HL-60 (cell line): Measurements from ENCODE around the gene FAM50B.

Source experiments
- DNase-seq, 2 experiments: peaks; one replicate each; pipeline ENCODE4 v3.0.0-alpha.2; 2010 to 2020; ENCODE audit warnings: low read depth in 1 of 2, low spot score in 1 of 2
- H3K27ac ChIP-seq: fragments of 250-450 bp; sonication (Bioruptor Pico); replicated peaks from 2 replicates; pipeline ENCODE4 v1.5.1; 2020; ENCODE audit warnings: mild to moderate bottlenecking, moderate library complexity
- H3K27me3 ChIP-seq: fragments of 250-450 bp; sonication (Bioruptor Pico); 2 replicates; pipeline ENCODE4 v1.5.1; 2021; ENCODE audit warnings: mild to moderate bottlenecking, moderate library complexity; ENCODE audit not compliant: insufficient read depth, poor library complexity, severe bottlenecking
- H3K4me3 ChIP-seq: replicated peaks from 2 replicates; pipeline ENCODE4 v1.5.1; 2011; ENCODE audit warnings: mild to moderate bottlenecking, control low read depth, low read length; ENCODE audit not compliant: insufficient read depth
- GABPA ChIP-seq: IDR thresholded peaks from 2 replicates; pipeline ENCODE4 v1.6.1; 2012; ENCODE audit warnings: low read depth
- POLR2AphosphoS5 ChIP-seq: IDR thresholded peaks from 2 replicates; pipeline ENCODE4 v1.6.1; 2012; ENCODE audit warnings: low read depth
- SPI1 ChIP-seq: IDR thresholded peaks from 2 replicates; pipeline ENCODE4 v1.6.1; 2012; ENCODE audit warnings: low read depth, mild to moderate bottlenecking, borderline replicate concordance
- TF ChIP-seq, protein P1 (sequence below): IDR thresholded peaks from 2 replicates; pipeline ENCODE4 v1.6.1; 2012; ENCODE audit warnings: low read depth; ENCODE audit not compliant: insufficient replicate concordance
- TF ChIP-seq, protein P2 (sequence below): IDR thresholded peaks from one replicate; pipeline ENCODE4 v1.5.1; 2011; ENCODE audit warnings: low read length, control low read depth, inconsistent platforms; ENCODE audit not compliant: insufficient read depth

The FAM50B gene

DNA sequence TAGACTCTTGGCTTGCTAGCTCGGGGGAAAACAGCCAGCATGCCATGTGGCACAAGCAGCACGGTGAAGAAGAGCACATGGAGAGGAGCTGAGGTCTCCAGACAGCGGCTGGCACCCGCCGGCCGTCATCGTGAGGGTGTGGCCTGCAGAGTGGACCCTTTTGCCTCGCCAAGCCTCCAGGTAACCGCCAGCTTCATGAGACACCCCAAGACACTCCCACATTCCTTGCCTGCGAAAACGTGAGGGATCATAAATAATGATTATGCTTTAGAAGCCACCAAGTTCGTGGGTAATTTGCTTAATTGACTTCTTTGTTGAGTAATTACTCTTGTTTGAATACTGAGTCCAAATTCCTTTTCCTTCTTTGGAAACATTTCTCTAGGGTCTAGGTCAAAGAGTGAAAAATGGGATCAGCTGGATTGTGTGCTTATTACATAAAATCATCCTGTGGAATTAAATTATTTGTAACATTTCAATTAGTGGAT, 23.2 kb downstream of the FAM50B start:
- no peak for TF ChIP-seq GABPA
- TF ChIP-seq, protein P1, sequence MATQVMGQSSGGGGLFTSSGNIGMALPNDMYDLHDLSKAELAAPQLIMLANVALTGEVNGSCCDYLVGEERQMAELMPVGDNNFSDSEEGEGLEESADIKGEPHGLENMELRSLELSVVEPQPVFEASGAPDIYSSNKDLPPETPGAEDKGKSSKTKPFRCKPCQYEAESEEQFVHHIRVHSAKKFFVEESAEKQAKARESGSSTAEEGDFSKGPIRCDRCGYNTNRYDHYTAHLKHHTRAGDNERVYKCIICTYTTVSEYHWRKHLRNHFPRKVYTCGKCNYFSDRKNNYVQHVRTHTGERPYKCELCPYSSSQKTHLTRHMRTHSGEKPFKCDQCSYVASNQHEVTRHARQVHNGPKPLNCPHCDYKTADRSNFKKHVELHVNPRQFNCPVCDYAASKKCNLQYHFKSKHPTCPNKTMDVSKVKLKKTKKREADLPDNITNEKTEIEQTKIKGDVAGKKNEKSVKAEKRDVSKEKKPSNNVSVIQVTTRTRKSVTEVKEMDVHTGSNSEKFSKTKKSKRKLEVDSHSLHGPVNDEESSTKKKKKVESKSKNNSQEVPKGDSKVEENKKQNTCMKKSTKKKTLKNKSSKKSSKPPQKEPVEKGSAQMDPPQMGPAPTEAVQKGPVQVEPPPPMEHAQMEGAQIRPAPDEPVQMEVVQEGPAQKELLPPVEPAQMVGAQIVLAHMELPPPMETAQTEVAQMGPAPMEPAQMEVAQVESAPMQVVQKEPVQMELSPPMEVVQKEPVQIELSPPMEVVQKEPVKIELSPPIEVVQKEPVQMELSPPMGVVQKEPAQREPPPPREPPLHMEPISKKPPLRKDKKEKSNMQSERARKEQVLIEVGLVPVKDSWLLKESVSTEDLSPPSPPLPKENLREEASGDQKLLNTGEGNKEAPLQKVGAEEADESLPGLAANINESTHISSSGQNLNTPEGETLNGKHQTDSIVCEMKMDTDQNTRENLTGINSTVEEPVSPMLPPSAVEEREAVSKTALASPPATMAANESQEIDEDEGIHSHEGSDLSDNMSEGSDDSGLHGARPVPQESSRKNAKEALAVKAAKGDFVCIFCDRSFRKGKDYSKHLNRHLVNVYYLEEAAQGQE: no peak
- no peak for TF ChIP-seq SPI1
- DNase-seq: no peak
- H3K27ac ChIP-seq: no peak overlapping the region

DNA sequence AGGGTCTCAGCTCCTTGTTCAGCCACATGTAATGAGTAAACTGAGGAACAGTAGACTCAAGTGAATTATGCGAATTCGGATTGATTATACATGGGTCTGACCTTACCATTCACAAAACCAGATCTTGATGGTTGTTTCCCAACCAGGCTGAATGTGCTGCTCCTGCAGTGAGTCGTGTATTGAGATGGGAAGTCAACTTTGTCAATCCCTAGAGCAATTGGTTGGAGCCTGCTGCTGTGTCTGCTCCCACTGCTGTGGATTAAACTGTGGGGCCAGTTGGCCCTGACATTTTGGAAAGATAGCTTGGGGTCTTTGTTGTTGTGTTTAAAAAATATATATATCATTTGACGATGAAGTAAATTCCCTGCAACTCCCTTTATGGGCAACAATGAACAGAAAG, 23.9 kb downstream of the FAM50B start:
- peaks cover 2% of the 10 kb centered on the region for H3K27me3 ChIP-seq
- H3K27ac ChIP-seq: no peak overlapping the region
- TF ChIP-seq GABPA (no peak), SPI1 (no peak), POLR2AphosphoS5 (no peak)
- TF ChIP-seq, protein P1: no peak
- TF ChIP-seq, protein P2, sequence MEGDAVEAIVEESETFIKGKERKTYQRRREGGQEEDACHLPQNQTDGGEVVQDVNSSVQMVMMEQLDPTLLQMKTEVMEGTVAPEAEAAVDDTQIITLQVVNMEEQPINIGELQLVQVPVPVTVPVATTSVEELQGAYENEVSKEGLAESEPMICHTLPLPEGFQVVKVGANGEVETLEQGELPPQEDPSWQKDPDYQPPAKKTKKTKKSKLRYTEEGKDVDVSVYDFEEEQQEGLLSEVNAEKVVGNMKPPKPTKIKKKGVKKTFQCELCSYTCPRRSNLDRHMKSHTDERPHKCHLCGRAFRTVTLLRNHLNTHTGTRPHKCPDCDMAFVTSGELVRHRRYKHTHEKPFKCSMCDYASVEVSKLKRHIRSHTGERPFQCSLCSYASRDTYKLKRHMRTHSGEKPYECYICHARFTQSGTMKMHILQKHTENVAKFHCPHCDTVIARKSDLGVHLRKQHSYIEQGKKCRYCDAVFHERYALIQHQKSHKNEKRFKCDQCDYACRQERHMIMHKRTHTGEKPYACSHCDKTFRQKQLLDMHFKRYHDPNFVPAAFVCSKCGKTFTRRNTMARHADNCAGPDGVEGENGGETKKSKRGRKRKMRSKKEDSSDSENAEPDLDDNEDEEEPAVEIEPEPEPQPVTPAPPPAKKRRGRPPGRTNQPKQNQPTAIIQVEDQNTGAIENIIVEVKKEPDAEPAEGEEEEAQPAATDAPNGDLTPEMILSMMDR: no peak
- no peak overlapping the region for H3K4me3 ChIP-seq
- DNase-seq: no peak

More for the DNA sequence above, 23.2 kb downstream of the FAM50B start:
- H3K4me3 ChIP-seq: no peak overlapping the region
- H3K27me3 ChIP-seq: peaks cover 2% of the 10 kb centered on the region

DNA sequence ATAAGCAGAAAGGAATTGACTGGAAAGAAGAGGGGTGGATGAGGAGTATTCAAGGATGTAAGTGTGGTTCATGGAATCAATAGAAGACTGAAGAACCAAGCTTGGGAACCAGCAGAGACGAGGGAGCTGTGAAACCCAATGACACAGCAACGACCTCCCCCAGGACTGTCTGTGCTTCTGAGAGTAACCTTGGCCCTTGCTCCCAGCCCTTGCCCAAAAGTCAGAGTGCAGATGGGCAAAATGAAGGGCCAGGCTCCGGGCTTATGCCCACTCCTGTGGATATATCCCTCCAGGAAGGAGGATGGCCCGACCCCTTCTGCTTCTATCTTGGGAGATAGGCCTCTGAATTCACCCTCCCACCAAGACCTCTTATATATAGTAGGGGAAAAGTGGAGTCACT, 24.9 kb downstream of the FAM50B start:
- no peak overlapping the region for H3K4me3 ChIP-seq
- TF ChIP-seq GABPA (no peak), POLR2AphosphoS5 (no peak), SPI1 (no peak)
- TF ChIP-seq, protein P1: no peak
- TF ChIP-seq, protein P2: no peak
- H3K27ac ChIP-seq: no peak overlapping the region
- no peak for DNase-seq
- peaks cover 2% of the 10 kb centered on the region for H3K27me3 ChIP-seq
